ENCODE results near the gene ANKRD24.
"Not testable (repeated sequence)": the region's sequence is repeated elsewhere in the genome, so short reads cannot be mapped to it uniquely, and the experiment has no call there.

ANKRD24 gene

GRCh38 chr19:4189641-4190040, 7.2 kb downstream of the ANKRD24 start:
- H3K4me1 ChIP-seq: no peaks in the 10 kb centered on the region
- H3K4me3 ChIP-seq (ENCODE audit: low read depth, low read length): no peak overlapping the region
- H3K9ac ChIP-seq: no peak overlapping the region
- no peak overlapping the region for H2AFZ ChIP-seq
- H3K36me3 ChIP-seq (ENCODE audit: control insufficient read depth, insufficient read depth, low read length): no peaks in the 10 kb centered on the region
- no peak overlapping the region for H3K4me2 ChIP-seq (ENCODE audit: low read length)
- H3K27ac ChIP-seq: no peak overlapping the region
- TF ChIP-seq CTCF (IDR thresholded peaks at IDR 0.05): no peak
- no peaks in the 10 kb centered on the region for H3K9me3 ChIP-seq (ENCODE audit: control insufficient read depth, low read length)
- H3K79me2 ChIP-seq: no peaks in the 10 kb centered on the region
- H3K27me3 ChIP-seq (ENCODE audit: control insufficient read depth, insufficient read depth, low read length): no peaks in the 10 kb centered on the region

DNA sequence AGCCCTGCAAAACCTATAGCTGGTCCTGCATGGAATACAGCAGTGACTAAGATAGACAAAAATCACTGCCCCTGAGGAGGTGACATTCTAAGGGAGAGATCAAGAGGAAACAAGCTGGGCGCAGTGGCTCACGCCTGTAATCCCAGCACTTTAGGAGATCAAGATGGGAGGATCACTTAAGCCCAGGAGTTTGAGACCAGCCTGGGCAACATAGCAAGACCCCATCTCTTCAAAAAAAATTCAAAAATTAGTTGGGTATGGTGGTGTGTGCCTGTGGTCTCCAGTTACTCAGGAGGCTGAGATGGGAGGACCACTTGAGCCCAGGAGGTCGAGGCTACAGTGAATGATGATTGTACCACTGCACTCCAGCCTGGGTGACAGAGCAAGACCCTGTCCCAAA, 10.0 kb downstream of the ANKRD24 start:
- H3K36me3 ChIP-seq (ENCODE audit: control insufficient read depth, insufficient read depth, low read length); H3K4me1 ChIP-seq; H3K79me2 ChIP-seq; H3K4me2 ChIP-seq (ENCODE audit: low read length); H3K27me3 ChIP-seq (ENCODE audit: control insufficient read depth, insufficient read depth, low read length); H3K9ac ChIP-seq; H3K4me3 ChIP-seq (ENCODE audit: low read depth, low read length); H3K9me3 ChIP-seq (ENCODE audit: control insufficient read depth, low read length); H3K27ac ChIP-seq; H2AFZ ChIP-seq: not testable (repeated sequence)

DNA sequence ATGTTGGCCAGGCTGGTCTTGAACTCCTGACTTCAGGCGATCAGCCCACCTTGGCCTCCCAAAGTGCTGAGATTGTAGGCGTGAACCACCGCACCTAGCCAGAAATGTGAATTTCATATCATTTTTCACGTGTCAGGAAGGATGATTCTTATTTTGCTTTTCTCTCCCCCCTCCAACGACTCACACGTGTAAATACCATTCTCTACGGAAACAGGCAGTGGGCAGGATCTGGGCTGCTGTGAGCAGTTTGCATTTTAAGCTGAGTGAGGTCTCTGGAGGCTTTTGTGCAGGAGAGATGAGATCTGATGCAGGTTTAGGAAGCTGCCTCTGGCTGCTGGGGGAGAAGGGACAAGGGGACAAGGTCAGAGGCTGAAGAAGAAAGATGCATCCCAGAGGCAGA, 11.9 kb downstream of the ANKRD24 start:
- no peak overlapping the region for H3K9ac ChIP-seq
- no peak overlapping the region for H2AFZ ChIP-seq
- H3K4me3 ChIP-seq (ENCODE audit: low read depth, low read length): no peak overlapping the region
- no peak overlapping the region for H3K27ac ChIP-seq
- no peaks in the 10 kb centered on the region for H3K36me3 ChIP-seq (ENCODE audit: control insufficient read depth, insufficient read depth, low read length)
- TF ChIP-seq CTCF (IDR thresholded peaks at IDR 0.05): no peak
- H3K4me1 ChIP-seq: no peaks in the 10 kb centered on the region
- no peak overlapping the region for H3K4me2 ChIP-seq (ENCODE audit: low read length)
- H3K79me2 ChIP-seq: no peaks in the 10 kb centered on the region
- H3K27me3 ChIP-seq (ENCODE audit: control insufficient read depth, insufficient read depth, low read length): peaks cover 4% of the 10 kb centered on the region
- no peaks in the 10 kb centered on the region for H3K9me3 ChIP-seq (ENCODE audit: control insufficient read depth, low read length)

GRCh38 chr19:4196009-4196408, 13.5 kb downstream of the ANKRD24 start:
- Histone ChIP-seq H2AFZ (no peak overlapping the region), H3K9ac (no peak overlapping the region), H3K4me3 (ENCODE audit: low read depth, low read length) (no peak overlapping the region), H3K4me2 (ENCODE audit: low read length) (no peak overlapping the region), H3K27ac (no peak overlapping the region), H3K27me3 (ENCODE audit: control insufficient read depth, insufficient read depth, low read length) (peaks cover 4% of the 10 kb centered on the region), H3K9me3 (ENCODE audit: control insufficient read depth, low read length) (no peaks in the 10 kb centered on the region), H3K36me3 (ENCODE audit: control insufficient read depth, insufficient read depth, low read length) (no peaks in the 10 kb centered on the region), H3K4me1 (no peaks in the 10 kb centered on the region), H3K79me2 (no peaks in the 10 kb centered on the region)
- no peak for TF ChIP-seq CTCF (IDR thresholded peaks at IDR 0.05)

- no peak for TF ChIP-seq CTCF (IDR thresholded peaks at IDR 0.05)
- Histone ChIP-seq H3K4me2 (ENCODE audit: low read length) (no peak overlapping the region), H3K9me3 (ENCODE audit: control insufficient read depth, low read length) (no peaks in the 10 kb centered on the region), H3K4me3 (ENCODE audit: low read depth, low read length) (no peak overlapping the region), H2AFZ (no peak overlapping the region), H3K9ac (no peak overlapping the region), H3K27ac (no peak overlapping the region), H3K4me1 (no peaks in the 10 kb centered on the region), H3K79me2 (no peaks in the 10 kb centered on the region), H3K36me3 (ENCODE audit: control insufficient read depth, insufficient read depth, low read length) (no peaks in the 10 kb centered on the region), H3K27me3 (ENCODE audit: control insufficient read depth, insufficient read depth, low read length) (peaks cover 4% of the 10 kb centered on the region)
Observed at GRCh38 chr19:4196587-4197148, 14.2 kb downstream of the ANKRD24 start.
